H1 (cell line): ENCODE data around the gene TMEM54. TPM values are rescaled to one million over a fixed set of nuclear protein-coding genes. Genes with fewer than 3 reads are reported as not detected.

ENCODE experiments used
- SP2 ChIP-seq: IDR thresholded peaks from 2 replicates; pipeline ENCODE4 v1.6.1; 2012; ENCODE audit warnings: mild to moderate bottlenecking, low read length, inconsistent platforms
- SUZ12 ChIP-seq: fragments of 200-600 bp; sonication (generic); IDR thresholded peaks from 2 replicates; pipeline ENCODE4 v1.6.1; 2012; ENCODE audit warnings: mild to moderate bottlenecking, inconsistent platforms, low read length, moderate library complexity, mixed read lengths
- polyA plus RNA-seq, 7 experiments: library from polyadenylated mRNA; depleted of rRNA in 3 of 7; stranded (reverse) in 5 of 7; unstranded in 2 of 7; fragments of >200 nt in 5 of 7; fragments of 200-250 nt in 2 of 7; gene quantifications; 1 replicate in 5 of 7; 2 replicates in 1 of 7; 4 replicates in 1 of 7; pipeline versions ENCODE4 v1.2.1 to v1.2.3, GENCODE V29; 2011 to 2013; ENCODE audit warnings: missing spikeins in 2 of 7, mixed read lengths in 2 of 7
- total RNA-seq: library from RNA; stranded (reverse); fragmentation: NEBNext Ultra II Directional; extraction: Animal tissue kit (Norgen Biotek cat#: 25700); gene quantifications from 2 replicates; pipeline ENCODE4 v1.2.1, GENCODE V29; 2021
- TF ChIP-seq, protein P1 (sequence below): fragments of 300-600 bp; sonication (generic); IDR thresholded peaks from 2 replicates; pipeline ENCODE4 v1.7.1; 2012; ENCODE audit warnings: low read length, moderate library complexity, mild to moderate bottlenecking, inconsistent platforms; ENCODE audit not compliant: insufficient replicate concordance

Gene TMEM54
- total and polyA plus RNA-seq, 2 of the 8 experiments (the other 6 are each of a cell fraction or from before 2014, with no cell fraction given), result 9.5 to 58.7 TPM

DNA sequence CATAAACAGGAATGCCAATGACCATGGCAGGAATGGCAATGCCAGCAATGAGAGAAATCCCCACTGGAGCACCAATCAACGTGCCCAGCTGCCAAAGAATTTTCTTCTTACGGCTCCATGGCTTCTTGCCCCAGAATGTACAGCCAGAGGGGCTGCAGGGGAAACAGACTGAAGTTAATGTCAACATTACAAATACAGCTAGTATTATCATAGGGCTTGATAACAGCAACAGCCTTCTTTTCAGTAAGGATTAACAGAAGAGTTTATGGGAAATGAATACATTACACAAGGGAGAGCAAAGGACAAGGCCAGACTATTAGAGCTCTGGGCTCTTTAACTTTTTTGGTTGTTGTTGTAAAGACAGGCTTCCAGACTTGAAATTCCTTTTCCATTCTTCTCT is 45.2 kb upstream of the TMEM54 start (continued):
- TF ChIP-seq, protein P1, sequence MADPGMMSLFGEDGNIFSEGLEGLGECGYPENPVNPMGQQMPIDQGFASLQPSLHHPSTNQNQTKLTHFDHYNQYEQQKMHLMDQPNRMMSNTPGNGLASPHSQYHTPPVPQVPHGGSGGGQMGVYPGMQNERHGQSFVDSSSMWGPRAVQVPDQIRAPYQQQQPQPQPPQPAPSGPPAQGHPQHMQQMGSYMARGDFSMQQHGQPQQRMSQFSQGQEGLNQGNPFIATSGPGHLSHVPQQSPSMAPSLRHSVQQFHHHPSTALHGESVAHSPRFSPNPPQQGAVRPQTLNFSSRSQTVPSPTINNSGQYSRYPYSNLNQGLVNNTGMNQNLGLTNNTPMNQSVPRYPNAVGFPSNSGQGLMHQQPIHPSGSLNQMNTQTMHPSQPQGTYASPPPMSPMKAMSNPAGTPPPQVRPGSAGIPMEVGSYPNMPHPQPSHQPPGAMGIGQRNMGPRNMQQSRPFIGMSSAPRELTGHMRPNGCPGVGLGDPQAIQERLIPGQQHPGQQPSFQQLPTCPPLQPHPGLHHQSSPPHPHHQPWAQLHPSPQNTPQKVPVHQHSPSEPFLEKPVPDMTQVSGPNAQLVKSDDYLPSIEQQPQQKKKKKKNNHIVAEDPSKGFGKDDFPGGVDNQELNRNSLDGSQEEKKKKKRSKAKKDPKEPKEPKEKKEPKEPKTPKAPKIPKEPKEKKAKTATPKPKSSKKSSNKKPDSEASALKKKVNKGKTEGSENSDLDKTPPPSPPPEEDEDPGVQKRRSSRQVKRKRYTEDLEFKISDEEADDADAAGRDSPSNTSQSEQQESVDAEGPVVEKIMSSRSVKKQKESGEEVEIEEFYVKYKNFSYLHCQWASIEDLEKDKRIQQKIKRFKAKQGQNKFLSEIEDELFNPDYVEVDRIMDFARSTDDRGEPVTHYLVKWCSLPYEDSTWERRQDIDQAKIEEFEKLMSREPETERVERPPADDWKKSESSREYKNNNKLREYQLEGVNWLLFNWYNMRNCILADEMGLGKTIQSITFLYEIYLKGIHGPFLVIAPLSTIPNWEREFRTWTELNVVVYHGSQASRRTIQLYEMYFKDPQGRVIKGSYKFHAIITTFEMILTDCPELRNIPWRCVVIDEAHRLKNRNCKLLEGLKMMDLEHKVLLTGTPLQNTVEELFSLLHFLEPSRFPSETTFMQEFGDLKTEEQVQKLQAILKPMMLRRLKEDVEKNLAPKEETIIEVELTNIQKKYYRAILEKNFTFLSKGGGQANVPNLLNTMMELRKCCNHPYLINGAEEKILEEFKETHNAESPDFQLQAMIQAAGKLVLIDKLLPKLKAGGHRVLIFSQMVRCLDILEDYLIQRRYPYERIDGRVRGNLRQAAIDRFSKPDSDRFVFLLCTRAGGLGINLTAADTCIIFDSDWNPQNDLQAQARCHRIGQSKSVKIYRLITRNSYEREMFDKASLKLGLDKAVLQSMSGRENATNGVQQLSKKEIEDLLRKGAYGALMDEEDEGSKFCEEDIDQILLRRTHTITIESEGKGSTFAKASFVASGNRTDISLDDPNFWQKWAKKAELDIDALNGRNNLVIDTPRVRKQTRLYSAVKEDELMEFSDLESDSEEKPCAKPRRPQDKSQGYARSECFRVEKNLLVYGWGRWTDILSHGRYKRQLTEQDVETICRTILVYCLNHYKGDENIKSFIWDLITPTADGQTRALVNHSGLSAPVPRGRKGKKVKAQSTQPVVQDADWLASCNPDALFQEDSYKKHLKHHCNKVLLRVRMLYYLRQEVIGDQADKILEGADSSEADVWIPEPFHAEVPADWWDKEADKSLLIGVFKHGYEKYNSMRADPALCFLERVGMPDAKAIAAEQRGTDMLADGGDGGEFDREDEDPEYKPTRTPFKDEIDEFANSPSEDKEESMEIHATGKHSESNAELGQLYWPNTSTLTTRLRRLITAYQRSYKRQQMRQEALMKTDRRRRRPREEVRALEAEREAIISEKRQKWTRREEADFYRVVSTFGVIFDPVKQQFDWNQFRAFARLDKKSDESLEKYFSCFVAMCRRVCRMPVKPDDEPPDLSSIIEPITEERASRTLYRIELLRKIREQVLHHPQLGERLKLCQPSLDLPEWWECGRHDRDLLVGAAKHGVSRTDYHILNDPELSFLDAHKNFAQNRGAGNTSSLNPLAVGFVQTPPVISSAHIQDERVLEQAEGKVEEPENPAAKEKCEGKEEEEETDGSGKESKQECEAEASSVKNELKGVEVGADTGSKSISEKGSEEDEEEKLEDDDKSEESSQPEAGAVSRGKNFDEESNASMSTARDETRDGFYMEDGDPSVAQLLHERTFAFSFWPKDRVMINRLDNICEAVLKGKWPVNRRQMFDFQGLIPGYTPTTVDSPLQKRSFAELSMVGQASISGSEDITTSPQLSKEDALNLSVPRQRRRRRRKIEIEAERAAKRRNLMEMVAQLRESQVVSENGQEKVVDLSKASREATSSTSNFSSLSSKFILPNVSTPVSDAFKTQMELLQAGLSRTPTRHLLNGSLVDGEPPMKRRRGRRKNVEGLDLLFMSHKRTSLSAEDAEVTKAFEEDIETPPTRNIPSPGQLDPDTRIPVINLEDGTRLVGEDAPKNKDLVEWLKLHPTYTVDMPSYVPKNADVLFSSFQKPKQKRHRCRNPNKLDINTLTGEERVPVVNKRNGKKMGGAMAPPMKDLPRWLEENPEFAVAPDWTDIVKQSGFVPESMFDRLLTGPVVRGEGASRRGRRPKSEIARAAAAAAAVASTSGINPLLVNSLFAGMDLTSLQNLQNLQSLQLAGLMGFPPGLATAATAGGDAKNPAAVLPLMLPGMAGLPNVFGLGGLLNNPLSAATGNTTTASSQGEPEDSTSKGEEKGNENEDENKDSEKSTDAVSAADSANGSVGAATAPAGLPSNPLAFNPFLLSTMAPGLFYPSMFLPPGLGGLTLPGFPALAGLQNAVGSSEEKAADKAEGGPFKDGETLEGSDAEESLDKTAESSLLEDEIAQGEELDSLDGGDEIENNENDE, result no peak
- TF ChIP-seq SP2 (no peak), SUZ12 (no peak)
- TF ChIP-seq, all 59 proteins: peak for 0
